Measurements from ENCODE around the gene BNIP3. TPM values are rescaled to one million over a fixed set of nuclear protein-coding genes. Genes with fewer than 3 reads are reported as not detected.

BNIP3 gene
- total and polyA plus RNA-seq, 2 of the 8 experiments (the other 6 are each of a cell fraction or from before 2014, with no cell fraction given), result 25.8 to 58.9 TPM

GRCh38 chr10:131963811-131964210, 17.9 kb downstream of the BNIP3 start:
- no peak overlapping the region for H3K14ac ChIP-seq (ENCODE audit: insufficient read length)
- no peak overlapping the region for H3K18ac ChIP-seq (ENCODE audit: extremely low read depth, low read length)
- no peaks in the 10 kb centered on the region for H3K23me2 ChIP-seq (ENCODE audit: low read depth, low read length)
- CTCF ChIA-PET (ENCODE audit: partially characterized antibody), result interaction anchor here (0.5 to 2.3 kb wide), 2 partner anchors 59 to 71 kb away, joined by 3 to 7 read pairs; no protein-coding TSS in a partner anchor
- no peak overlapping the region for H3K4me2 ChIP-seq (ENCODE audit: insufficient read depth in 1 of 2, low read depth in 2 of 2, low read length in 2 of 2)
- H3K56ac ChIP-seq (replicated peaks; ENCODE audit: insufficient read length, low read depth, low read length), result no peak overlapping the region
- H2BK12ac ChIP-seq (ENCODE audit: low read depth, low read length), result no peak overlapping the region
- FAIRE-seq (no peak), DNase-seq (ENCODE audit: low read depth in 1 of 2, low spot score in 2 of 2) (no peak)
- H3K9me3 ChIP-seq (ENCODE audit: insufficient read depth in 2 of 2, low read depth in 1 of 2, low read length in 1 of 2), result no peaks in the 10 kb centered on the region
- H2BK5ac ChIP-seq (ENCODE audit: low read depth, low read length), result no peak overlapping the region
- H4K5ac ChIP-seq (ENCODE audit: insufficient read length, low read depth, low read length), result no peak overlapping the region
- TF ChIP-seq ASH2L (IDR thresholded peaks at IDR 0.05; ENCODE audit: low read length), result no peak
- TF ChIP-seq SIRT6 (IDR thresholded peaks at IDR 0.05; ENCODE audit: low read length), result no peak
- no peak for TF ChIP-seq CTBP2 (IDR thresholded peaks at IDR 0.05; ENCODE audit: borderline replicate concordance, insufficient read depth, insufficient read length, low read length)
- TF ChIP-seq ZNF274 (IDR thresholded peaks at IDR 0.05; ENCODE audit: borderline replicate concordance, extremely low read depth, low read length), result no peak
- TF ChIP-seq GABPA (IDR thresholded peaks at IDR 0.05; ENCODE audit: borderline replicate concordance, insufficient read depth, low read length), result no peak
- no peak for TF ChIP-seq USF2 (IDR thresholded peaks at IDR 0.05; ENCODE audit: low read length)
- no peak for TF ChIP-seq SUZ12 (IDR thresholded peaks at IDR 0.05; ENCODE audit: low read length)
- TF ChIP-seq CREB1 (IDR thresholded peaks at IDR 0.05), result no peak
- no peak for TF ChIP-seq FOSL1 (IDR thresholded peaks at IDR 0.05; ENCODE audit: insufficient read depth, low read depth, low read length)
- no peak for TF ChIP-seq GTF2F1 (IDR thresholded peaks at IDR 0.05; ENCODE audit: borderline replicate concordance, low read depth, low read length)
- H4K20me1 ChIP-seq (replicated peaks in 1 of 2; ENCODE audit: control insufficient read depth in 1 of 2, insufficient read depth in 2 of 2, low read length in 2 of 2), result peaks cover 0 to 6% of the 10 kb centered on the region in 2 experiments
- H3K4ac ChIP-seq (replicated peaks; ENCODE audit: insufficient read length, low read depth, low read length), result no peak overlapping the region
- H2AFZ ChIP-seq (ENCODE audit: low read length), result no peak overlapping the region
- WGBS, 2 experiments (ENCODE audit: extremely low coverage in 1 of 2, insufficient coverage in 1 of 2, insufficient read length in 1 of 2, insufficient replicate concordance in 2 of 2, low coverage in 1 of 2, low lambda C conversion rate in 2 of 2, missing lambda C conversion rate in 1 of 2), result 89% methylated on average over 9 of the region's 9 CpGs; no CpG with 5 or more reads in 1 of the 2 experiments
- POLR2A ChIA-PET (ENCODE audit: partially characterized antibody), result interaction anchor here (1.8 kb wide), 1 partner anchor 12 kb away, joined by 5 read pairs; no protein-coding TSS in a partner anchor
- H3K79me2 ChIP-seq (ENCODE audit: control insufficient read depth in 1 of 2, insufficient read depth in 2 of 2, low read length in 2 of 2), result no peaks in the 10 kb centered on the region
- no peaks in the 10 kb centered on the region for H3K27me3 ChIP-seq (replicated peaks in 1 of 4; ENCODE audit: control insufficient read depth in 3 of 4, extremely low read depth in 1 of 4, insufficient read depth in 3 of 4, low read length in 3 of 4)
- no peak overlapping the region for H2AK5ac ChIP-seq (ENCODE audit: low read depth, low read length)
- peaks cover 3% of the 10 kb centered on the region for H3K79me1 ChIP-seq (ENCODE audit: low read depth, low read length)
- H3K9ac ChIP-seq (replicated peaks in 1 of 4; ENCODE audit: extremely low read depth in 1 of 4, low read depth in 3 of 4, low read length in 3 of 4), result no peak overlapping the region
- no peak overlapping the region for H2BK20ac ChIP-seq (ENCODE audit: low read length)
- H3K4me3 ChIP-seq (ENCODE audit: extremely low read depth in 1 of 4, insufficient read depth in 2 of 4, low read depth in 3 of 4, low read length in 4 of 4), result no peak overlapping the region
- no peak overlapping the region for H4K91ac ChIP-seq (replicated peaks; ENCODE audit: insufficient read length, low read length)
- H2BK120ac ChIP-seq (replicated peaks; ENCODE audit: low read depth, low read length), result no peak overlapping the region
- H2BK15ac ChIP-seq (ENCODE audit: low read length), result no peak overlapping the region
- H3K23ac ChIP-seq (ENCODE audit: insufficient read length), result no peak overlapping the region
- H4K8ac ChIP-seq (ENCODE audit: extremely low read depth, insufficient read depth, low read length), result no peak overlapping the region
- H3K4me1 ChIP-seq (replicated peaks in 1 of 4; ENCODE audit: control insufficient read depth in 3 of 4, insufficient read depth in 4 of 4, low read length in 3 of 4), result no peaks in the 10 kb centered on the region; a peak in 1 of 7 replicates
- H3K36me3 ChIP-seq (ENCODE audit: control insufficient read depth in 2 of 4, insufficient read depth in 4 of 4, low read length in 3 of 4), result peaks cover 2 to 15% (median 3%) of the 10 kb centered on the region in 4 experiments; a peak in 5 of 8 replicates
- no peak overlapping the region for H3K27ac ChIP-seq (ENCODE audit: low read depth, low read length)
